ENCODE results near the gene KLF13.

GRCh38 chr15:31408724-31409123, 82.1 kb downstream of the KLF13 start:
- no peak for TF ChIP-seq CTCF (IDR thresholded peaks at IDR 0.05; ENCODE audit: low read length)
- no peak for TF ChIP-seq EZH2 (IDR thresholded peaks at IDR 0.05; ENCODE audit: borderline replicate concordance, low read length)

All from OCI-LY1 (cell line).